GM20431 (cell line): ENCODE data around the gene KRTAP9-1.
"Not testable (repeated sequence)": the region's sequence is repeated elsewhere in the genome, so short reads cannot be mapped to it uniquely, and the experiment has no call there.

Experiments
- in situ Hi-C: fragments of 300-500 bp; cut with MseI, MboI; formaldehyde crosslinking; loops from one replicate; pipeline ENCODE4 v1.15.0; 2020; ENCODE audit warnings: low sequenced_read_pairs; ENCODE audit not compliant: unreplicated experiment

KRTAP9-1 gene

DNA sequence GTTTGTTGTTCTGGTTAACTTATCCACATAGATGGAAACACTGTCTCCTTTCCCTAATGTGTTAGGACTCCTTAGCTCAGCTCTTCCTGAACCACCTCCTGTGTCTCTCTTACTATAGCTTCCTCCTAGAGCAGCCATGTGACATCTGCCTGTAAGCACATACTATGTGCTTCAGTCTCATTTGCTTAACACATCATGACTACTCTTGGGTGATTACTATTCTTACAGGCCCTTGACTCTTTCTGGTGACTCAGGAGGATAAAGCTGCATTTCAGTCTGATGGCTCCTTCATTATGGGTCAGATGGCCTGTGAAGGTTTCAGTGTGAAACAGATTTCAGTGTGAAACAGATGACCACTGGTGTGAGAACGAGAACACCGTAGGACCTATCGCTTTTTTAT, 11.3 kb upstream of the KRTAP9-1 start:
- in situ Hi-C loops, result no loop called here

DNA sequence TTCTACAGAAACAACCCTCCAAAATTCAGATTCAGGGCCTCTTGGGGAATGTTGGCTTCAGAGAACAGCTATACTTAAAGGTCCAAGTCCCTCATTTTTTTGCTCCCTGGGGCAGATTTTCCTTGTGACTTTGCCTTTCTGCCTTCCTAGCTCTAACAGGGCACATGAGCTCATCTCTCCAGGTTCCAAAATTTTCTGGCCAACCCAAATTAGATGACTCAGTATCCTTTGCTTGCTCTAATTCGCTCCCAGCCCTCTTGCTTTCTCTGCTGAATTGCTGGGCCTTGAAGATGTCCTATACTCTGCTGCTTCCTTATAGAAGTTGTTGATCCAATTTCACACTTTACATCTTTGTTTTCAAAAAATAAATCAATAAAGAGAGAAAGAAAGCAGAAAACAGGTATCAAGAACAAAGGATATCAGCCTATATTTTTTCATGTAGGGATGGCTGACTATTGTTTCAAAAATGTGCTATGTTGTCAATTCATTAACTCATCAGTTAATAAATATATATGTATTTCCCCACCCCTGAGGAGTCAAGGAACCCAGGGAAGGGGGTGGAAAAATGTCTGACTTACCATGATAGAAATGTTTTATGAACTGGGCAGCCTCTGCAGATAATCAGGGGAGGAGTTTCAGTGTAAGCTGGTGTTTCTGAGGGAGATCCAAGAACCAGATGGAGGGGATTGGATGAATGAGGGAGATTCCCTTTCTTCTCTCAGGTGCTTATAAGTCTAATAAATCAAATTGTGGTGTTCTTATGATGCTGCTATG, 10.7 kb upstream of the KRTAP9-1 start:
- in situ Hi-C loops, result no loop called here

DNA sequence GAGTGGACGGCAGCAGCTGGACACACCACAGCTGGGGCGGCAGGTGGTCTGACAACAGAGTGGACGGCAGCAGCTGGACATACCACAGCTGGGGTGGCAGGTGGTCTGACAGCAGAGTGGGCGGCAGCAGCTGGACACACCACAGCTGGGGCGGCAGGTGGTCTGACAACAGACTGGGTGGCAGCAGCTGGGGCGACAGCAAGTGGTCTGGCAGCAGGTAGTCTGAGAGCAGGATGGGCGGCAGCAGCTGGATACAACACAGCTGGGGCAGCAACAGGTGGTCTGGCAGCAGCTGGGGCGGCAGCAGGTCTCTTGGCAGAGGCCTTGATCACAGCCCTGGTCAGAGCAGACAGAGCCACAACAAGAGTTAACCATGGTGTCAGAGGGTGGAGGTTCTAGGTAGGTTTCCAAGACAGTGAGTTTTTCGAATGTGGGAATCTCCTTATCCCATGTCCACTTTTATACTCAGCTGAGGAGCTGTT, 5.2 kb upstream of the KRTAP9-1 start, which contains the start of gene KRTAP4-1:
Gene KRTAP4-1, minus strand, starts transcription at position 432 of the 482 bp plus-strand sequence. Its CDS starts 57 bp downstream, at position 375.
- in situ Hi-C loops, result no loop called here

DNA sequence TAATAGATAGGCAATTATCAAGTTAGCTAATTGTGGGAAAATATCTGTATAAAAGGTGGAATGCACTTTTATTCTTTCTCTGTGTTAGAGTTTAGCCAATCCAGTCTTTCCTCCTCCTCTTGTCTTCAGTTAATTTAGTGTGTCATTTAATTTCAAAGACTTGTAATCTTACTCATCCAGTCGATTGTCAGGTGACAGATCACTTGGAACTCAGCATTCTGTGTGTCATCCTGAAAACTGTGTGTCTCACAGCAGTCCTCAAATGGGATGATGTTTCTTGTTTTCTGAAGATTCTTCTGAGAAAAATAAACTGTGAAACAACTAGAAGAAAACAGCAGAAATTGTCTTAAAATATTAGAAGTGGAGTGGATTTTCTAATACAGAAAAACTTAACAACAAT, 4.7 kb upstream of the KRTAP9-1 start:
- in situ Hi-C loops, result no loop called here

DNA sequence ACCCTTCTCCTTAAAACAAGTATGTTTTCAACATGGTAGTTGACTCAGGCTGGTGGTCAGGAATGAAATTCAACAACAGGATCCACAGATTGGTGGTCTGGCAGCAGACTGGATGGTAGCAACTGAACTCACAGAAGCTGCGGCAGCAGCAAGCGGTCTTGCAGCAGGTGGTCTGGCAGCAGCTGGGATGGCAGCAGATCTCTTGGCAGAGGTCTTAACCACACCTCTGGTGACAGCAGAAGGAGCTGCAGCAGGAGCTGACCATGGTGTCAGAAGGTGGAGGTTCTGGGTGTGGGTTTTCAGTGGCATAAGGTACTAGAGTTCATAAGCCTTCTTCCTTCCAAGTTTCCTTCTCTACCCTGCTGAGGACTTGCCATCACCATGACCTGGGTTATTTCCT, 2.8 kb upstream of the KRTAP9-1 start:
- in situ Hi-C loops, result no loop called here

DNA sequence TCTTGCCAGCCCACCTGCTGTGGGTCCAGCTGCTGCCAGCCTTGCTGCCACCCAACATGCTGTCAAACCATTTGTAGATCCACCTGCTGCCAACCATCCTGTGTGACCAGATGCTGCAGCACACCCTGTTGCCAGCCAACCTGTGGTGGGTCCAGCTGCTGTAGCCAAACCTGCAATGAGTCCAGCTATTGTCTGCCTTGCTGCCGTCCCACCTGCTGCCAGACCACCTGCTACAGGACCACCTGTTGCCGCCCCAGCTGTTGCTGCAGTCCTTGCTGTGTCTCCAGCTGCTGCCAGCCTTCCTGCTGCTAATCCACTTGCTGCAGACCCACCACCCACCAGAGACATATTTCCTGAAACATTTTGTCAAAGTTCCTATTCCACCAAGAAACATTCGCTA, 641 bp downstream of the KRTAP9-1 start:
- in situ Hi-C loops, result no loop called here

DNA sequence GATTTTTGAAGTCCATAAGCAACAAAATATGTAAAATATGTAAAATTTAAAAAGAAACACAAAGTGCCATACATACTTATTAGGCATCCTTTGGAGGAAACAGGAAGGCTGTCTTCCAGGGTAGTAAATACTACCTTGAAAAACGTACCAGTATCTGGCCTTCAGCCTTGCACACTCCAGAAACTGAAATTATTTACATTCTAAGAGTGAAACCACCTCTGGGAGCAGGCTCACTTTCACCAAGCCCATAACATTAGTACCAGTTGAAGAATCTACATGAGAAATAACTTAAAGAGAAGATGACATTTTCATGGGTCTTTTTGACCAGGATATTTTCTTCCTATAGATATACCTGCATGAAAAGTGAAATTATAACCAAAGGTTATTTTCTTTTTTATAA, 6.4 kb downstream of the KRTAP9-1 start:
- in situ Hi-C loops, result no loop called here

DNA sequence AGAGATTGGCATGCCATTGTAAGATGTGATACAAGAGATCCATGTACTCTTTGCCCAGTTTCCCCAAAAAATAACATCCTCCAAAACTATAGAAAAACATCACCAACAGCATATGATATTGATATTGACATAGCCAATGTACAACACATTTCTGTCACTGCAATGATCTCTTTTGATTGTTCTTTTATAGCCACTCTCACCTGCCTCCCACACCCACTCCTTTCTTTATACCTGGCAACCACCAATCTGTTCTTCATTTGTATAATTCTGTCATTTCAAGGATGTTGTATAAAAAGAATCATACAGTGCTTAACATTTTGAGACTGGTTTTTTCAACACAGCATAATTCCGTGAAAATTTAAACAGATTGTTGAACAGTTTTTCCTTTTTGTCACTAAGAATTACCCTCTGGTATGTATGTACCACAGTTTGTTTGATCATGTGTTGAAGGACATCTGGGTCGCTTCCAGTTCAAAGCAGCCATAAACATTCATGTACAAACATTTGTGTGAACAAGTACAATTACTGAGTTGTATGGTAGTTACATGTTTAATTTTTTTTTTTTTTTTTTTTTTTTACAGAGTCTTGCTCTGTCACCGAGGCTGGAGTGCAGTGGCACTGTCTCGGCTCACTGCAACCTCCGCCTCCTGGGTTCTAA, 9.9 kb downstream of the KRTAP9-1 start:
- in situ Hi-C loops, result no loop called here

DNA sequence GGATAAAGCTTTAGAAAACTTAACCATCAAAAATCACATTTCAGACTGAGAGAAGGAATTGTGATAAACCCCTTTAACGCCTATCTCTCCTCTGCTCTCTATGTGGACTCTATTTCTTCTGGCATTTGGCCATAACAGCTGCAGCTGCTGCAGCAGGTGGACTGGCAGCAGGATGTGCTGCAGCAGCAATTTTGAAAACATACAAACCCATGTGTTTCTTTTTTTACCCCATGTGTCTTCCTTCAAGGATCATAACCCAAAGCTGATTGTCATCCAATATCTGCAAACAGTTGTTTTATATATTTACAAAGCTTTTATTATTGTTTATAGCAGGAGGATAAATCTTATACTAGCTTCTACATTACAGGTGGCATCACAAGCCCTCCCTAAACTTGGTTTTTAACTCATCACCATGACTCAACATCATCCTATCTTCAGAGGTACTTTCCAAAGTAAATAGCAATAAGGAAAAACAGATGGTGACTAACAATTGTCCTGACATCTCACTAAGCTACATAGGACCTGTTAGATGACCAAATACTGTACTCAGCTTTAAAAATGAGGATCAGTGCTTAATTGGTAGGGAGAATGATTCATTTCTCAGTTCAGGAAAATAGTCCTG, 22.3 kb downstream of the KRTAP9-1 start:
- in situ Hi-C loops, result no loop called here

DNA sequence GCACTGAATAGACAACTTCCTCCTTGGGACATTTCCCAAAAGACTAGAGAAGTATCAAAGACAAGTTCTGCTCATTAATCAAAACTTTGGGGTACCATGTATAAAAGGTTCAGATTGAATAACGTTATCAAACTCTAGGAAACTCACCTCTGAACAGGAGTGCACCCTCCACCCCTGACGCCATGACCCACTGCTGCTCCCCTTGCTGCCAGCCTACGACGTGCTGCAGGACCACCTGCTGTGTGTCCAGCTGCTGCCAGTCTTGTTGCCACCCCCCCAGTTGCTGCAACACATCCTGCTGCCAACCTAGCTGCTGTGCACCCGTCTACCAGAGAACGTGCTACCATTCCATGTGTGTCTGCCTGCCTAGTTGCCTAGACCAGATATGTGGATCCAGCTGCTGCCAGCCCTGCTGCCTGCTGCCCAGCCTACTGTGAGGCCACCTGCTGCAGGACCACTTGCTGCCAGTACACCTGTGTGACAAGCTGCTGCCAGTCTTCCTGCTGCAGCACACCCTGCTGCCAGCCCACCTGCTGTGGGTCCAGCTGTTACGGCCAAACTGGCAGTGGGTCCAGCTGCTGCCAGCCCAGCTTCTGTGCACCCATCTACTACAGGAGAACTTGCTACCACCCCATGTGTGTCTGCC, 23.0 kb downstream of the KRTAP9-1 start:
- in situ Hi-C loops, result no loop called here

DNA sequence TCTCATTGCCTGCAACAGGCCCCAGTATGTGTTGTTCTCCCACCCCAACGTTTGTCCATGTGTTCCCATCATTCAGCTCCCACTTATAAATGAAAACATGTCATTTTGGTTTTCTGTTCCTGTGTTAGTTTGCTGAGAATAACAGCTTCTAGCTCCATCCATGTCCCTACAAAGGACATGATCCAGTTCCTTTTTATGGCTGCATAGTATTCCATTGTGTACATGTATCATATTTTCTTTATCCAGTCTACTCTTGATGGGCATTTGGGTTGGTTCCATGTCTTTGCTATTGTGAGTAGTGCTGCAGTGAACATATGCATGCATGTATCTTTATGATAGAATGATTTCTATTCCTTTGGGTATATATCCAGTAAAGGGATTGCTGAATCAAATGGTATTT, 26.0 kb downstream of the KRTAP9-1 start:
- in situ Hi-C loops, result no loop called here

DNA sequence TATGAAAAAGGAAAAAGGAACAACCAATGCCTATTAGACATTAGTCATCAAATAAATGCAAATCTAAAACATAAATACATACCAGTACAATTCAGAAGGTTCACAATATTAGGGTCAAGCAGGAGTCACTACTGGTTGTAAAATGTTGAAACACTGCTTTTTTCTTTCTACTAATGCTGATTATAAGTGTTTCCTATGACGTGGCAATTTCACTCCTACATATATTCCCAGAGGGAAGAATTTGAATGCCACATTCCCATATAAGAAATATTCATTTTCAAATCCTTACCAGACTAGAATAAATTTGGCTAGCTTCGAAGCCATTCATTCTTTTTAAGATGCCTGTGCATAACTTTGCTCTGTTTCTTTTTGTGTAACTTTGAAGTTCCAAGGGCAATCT, 34.1 kb downstream of the KRTAP9-1 start:
- in situ Hi-C loops, result no loop called here

DNA sequence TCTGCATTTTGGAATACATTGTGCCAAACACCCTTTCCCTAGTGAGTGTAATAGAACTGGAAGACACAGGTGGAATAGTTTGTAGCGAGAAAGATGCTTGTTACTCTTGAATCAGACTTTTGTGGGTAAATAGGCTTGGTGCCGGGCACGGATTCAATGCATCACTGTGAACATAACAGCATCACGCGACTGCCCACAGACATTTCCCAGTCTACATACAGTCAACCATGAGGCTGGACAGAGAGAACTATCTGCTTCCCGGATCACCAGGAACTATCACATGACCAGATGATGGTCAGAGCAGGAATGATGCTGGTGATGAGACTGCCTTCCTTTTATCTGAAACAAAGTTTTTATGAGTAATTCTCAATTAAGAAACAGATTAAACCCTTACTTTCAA, 36.4 kb downstream of the KRTAP9-1 start:
- in situ Hi-C loops, result no loop called here

DNA sequence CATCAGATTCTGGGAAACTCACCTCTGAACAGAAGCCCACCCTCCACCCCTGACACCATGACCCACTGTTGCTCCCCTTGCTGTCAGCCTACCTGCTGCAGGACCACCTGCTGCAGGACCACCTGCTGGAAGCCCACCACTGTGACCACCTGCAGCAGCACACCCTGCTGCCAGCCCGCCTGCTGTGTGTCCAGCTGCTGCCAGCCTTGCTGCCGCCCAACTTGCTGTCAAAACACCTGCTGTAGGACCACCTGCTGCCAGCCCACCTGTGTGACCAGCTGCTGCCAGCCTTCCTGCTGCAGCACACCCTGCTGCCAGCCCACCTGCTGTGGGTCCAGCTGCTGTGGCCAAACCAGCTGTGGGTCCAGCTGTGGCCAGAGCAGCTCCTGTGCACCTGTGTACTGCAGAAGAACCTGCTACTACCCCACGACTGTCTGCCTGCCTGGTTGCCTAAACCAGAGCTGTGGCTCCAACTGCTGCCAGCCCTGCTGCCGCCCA, 37.0 kb downstream of the KRTAP9-1 start, which contains the start of gene KRTAP9-2:
Gene KRTAP9-2, plus strand, starts transcription at position 51 of the 498 bp plus-strand sequence. Its CDS starts 7 bp downstream, at position 58.
- in situ Hi-C loops, result not testable (repeated sequence)

DNA sequence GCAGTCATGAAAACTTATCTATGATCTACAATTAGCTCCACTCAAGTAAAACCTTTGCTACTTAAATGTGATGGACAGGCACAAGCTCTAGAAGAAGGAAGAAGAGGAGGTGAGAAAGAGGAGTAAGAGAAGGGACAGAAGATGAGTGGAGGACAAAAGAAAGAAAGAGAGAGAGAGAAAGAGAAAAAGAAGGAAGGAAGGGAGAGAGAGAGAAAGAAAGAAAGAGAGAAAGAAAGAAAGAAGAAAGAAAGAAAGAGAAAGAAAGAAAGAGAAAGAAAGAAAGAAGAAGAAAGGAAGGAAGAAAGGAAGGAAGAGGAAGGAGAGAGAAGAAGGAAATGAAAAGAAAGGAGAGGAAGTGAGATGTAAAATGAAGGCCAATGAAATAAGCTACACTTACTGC, 40.4 kb downstream of the KRTAP9-1 start:
- in situ Hi-C loops, result no loop called here

DNA sequence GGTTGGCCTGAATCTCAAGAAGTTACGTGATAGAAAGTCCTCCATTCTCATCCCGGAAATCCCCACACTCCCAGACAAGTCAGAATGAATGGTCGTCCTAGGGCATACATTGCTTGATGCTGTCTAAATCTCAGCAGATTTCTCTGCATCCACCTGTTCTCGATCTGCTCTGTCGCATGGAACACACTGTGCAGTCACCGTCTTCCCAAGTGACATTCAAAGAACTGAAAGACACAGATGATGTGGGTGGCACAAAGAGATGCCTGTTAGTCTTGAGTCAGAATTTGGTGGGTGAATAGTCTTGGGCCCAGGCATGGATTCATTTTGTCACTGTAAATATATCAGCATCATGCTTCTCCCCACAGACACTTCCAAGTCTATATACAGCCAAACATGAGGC, 42.0 kb downstream of the KRTAP9-1 start:
- in situ Hi-C loops, result no loop called here

DNA sequence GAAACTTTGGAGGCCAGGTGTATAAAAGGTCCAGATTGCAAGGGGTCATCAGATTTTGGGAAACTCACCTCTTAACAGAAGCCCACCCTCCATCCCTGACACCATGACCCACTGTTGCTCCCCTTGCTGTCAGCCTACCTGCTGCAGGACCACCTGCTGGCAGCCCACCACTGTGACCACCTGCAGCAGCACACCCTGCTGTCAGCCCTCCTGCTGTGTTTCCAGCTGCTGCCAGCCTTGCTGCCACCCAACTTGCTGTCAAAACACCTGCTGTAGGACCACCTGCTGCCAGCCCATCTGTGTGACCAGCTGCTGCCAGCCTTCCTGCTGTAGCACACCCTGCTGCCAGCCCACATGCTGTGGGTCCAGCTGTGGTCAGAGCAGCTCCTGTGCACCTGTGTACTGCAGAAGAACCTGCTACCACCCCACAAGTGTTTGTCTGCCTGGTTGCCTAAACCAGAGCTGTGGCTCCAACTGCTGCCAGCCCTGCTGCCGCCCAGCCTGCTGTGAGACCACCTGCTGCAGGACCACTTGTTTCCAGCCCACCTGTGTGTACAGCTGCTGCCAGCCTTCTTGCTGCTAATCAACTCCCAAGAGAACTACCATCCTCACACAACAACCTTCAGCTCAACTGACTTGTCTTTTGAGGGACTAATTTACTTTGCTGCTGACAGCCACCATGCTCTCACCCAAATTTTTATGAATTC, 42.9 kb downstream of the KRTAP9-1 start, which contains the start of gene KRTAP9-3:
Gene KRTAP9-3, plus strand, starts transcription at position 51 of the 707 bp plus-strand sequence. Its CDS starts 53 bp downstream, at position 104.
- in situ Hi-C loops, result not testable (repeated sequence)

DNA sequence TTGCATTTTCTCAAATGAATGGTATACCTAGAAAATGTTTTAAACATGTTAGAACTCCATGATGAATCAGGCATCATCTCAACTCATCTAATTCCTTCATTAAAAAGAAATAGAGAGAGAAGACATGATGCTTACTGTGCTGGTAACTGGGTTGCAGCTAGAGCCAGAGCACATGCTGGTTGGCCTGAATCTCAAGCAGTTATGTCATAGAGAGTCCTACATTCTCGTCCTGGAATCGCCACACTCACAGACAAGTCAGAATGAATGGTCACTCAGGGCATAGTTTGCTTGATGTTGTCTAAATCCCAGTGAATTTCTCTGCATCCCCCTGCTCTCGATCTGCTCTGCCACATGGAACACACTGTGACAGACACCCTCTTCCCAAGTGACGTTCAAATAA, 47.4 kb downstream of the KRTAP9-1 start:
- in situ Hi-C loops, result not testable (repeated sequence)

DNA sequence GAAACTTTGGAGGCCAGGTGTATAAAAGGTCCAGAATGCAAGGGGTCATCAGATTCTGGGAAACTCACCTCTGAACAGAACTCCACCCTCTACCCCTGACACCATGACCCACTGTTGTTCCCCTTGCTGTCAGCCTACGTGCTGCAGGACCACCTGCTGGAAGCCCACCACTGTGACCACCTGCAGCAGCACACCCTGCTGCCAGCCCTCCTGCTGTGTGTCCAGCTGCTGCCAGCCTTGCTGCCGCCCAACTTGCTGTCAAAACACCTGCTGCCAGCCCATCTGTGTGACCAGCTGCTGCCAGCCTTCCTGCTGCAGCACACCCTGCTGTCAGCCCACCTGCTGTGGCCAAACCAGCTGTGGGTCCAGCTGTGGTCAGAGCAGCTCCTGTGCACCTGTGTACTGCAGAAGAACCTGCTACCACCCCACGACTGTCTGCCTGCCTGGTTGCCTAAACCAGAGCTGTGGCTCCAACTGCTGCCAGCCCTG, 48.3 kb downstream of the KRTAP9-1 start, which contains the start of gene KRTAP9-8:
Gene KRTAP9-8, plus strand, starts transcription at position 51 of the 489 bp plus-strand sequence. Its CDS starts 53 bp downstream, at position 104.
- in situ Hi-C loops, result not testable (repeated sequence)
